Stimulated activated CD4-positive, alpha-beta T cell treated with anti-CD3 and anti-CD28 coated beads, Interleukin-2, amount 100 ng/mL, for 48 hours (primary cell): ENCODE measurements around the gene PLPPR5.
A peak's percentile ranks its signal among the peaks of the same experiment; 100 is the strongest.
"Not testable (repeated sequence)": the region's sequence is repeated elsewhere in the genome, so short reads cannot be mapped to it uniquely, and the experiment has no call there.

Source experiments
- DNase-seq, 2 donors: peaks; one replicate each; pipeline ENCODE4 v3.0.0-alpha.2; 2020

PLPPR5 gene

GRCh38 chr1:98908980-98909379 is 95.7 kb downstream of the PLPPR5 start:
- DNase-seq, result no peak

DNA sequence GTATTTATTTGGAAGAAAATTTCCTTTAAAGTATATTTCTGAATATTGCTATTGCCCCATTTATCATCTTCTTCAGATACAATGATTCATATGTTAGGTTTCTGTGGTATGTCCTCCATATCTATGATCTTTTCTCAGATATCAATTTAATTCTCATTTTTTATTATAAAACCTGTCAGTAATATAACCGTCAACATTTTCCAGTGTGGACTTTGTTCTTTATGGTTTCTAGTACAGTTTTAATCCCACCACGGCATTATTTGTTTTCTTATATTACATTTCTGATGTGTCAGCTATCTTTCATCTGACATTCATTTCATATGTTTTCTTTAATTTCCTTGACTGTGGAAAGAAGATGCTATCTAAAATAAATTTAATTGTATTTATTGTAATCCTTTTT is 97.9 kb downstream of the PLPPR5 start:
- no peak for DNase-seq

DNA sequence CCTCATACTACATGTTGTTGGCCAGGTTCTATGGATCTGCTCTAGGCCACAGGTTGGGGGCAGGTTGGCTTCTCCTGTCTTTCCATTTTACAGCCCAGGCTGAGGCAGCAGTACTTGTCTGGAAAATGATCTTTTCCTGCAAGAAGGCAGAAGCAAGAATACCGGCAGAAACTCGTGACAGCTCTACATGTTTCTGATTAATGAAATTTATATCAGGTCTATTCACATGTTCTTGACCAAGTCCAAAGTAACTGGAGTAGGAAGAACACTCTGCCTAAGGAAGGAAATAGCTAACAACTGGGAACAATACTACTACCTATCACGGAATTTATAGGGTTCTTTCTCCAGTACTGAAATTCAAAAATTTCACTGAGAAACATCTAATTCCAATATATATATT is 98.3 kb downstream of the PLPPR5 start:
- DNase-seq, result no peak

DNA sequence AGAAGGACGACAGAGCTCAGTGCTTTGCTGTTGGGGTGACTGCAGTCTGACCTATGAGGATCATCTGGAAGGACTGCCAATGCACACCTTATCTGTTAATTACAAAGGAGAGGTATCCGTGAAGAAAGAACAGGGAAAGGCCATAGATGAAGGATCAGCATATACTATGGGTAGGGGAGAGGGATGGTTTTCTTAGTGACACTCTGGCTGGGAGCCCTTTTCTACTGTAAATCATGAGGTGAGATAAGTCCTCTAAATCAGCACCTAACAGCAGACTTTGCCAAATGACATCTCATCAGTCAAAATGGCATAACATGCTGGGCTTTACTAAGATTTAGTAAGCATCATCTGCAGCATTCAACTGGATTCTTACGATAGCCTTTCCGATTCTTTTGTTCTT is 100.0 kb downstream of the PLPPR5 start:
- DNase-seq, result no peak

DNA sequence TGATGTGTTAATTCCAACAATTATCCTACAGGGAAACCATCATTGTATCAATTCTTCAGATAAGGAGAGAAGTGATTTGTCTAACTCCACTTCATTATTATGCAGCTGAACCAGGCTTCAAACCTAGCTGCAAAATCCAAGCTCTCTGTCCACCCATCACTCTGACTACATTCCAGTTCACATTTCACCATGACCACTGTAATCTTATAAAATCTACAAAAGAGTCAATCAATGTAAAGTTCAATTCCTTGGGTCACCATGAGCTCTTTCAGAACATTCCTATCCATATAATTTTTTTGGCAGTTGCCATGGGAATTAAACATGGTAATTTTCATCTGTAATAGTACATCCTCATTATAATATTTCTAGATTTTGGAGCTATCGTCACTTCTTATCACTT is 100.9 kb downstream of the PLPPR5 start:
- DNase-seq, result no peak

GRCh38 chr1:98903261-98903660 is 101.4 kb downstream of the PLPPR5 start:
- DNase-seq, result no peak

GRCh38 chr1:98898940-98899339 is 105.7 kb downstream of the PLPPR5 start:
- DNase-seq, result no peak

DNA sequence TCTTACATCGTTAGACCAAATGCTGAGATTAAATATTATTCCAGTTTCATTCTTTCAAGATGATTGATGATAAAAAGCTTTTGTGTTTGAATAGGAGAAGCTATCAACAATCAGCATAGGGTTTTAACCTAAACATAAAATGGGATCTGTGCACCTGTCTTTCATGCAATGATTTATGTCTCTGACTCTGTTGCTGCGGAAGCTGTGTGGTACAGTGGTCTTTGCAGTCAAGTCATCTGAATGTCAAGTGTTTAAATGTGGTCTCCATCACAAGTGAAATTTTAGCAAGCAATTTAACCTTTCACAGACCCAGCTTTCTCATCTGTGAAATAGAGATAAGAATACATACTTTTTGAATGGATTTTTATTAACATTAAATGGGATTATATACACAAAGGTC is 107.2 kb downstream of the PLPPR5 start:
- DNase-seq, result no peak

GRCh38 chr1:98896711-98897445 is 107.8 kb downstream of the PLPPR5 start:
- no peak for DNase-seq

GRCh38 chr1:98893371-98893770 is 111.3 kb downstream of the PLPPR5 start:
- no peak for DNase-seq

- no peak for DNase-seq
These were observed 115.8 kb downstream of the PLPPR5 start for GRCh38 chr1:98888869-98889268.

DNA sequence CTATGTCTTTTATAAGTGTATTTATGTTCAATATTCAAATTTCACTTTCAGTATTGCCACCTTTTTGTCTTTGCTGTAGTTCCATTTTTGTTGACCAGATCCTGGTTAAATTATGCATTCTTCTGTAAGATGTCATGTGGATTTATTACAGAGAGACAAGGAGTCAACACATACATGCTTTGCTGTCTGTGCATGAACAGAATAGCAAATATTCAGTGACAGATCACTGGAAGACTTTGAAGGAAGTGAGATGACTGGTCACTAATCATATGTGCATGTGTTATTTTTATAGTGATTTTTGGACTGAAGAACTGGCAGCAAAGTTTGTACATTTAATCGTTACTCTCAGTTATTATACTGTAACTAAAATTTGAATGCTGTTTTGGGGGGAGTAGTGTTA is 117.2 kb downstream of the PLPPR5 start:
- no peak for DNase-seq

DNA sequence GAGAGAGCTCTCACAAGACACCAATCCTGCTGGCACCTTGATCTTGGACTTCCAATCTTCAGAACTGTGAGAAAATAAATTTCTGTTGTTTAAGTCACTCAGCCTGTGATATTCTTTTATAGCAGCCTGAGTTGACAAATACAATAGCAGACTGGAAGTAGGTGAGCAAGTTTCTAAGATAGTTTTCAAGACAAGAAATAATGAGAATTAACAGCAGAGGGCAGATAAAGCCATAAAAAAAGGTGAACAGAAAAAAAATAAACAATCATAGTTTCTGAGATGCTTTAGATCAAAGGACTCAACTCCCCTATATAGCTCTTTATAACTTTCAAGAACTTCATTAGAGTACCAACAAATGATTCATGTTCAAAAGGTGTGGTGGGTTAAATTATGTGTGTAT is 119.8 kb downstream of the PLPPR5 start:
- no peak for DNase-seq

- no peak for DNase-seq
These were observed 122.8 kb downstream of the PLPPR5 start for GRCh38 chr1:98881901-98882300.

DNA sequence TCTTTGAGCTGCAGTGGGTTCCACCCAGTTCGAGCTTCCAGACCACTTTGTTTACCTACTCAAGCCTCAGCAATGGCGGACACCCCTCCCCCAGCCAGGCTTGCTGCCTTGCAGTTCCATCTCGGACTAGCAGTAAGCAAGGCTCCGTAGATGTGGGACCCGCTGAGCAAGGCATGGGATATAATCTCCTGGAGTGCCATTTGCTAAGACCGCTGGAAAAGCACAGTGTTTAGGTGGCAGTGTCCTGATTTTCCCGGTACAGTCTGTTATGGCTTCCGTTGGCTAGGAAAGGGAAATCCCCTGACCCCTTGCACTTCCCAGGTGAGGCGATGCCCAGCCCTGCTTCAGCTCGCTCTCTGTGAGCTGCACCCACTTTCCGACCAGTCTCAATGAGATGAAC is 123.4 kb downstream of the PLPPR5 start:
- DNase-seq, result not testable (repeated sequence)

GRCh38 chr1:98874828-98875227 is 129.8 kb downstream of the PLPPR5 start:
- DNase-seq, result no peak

DNA sequence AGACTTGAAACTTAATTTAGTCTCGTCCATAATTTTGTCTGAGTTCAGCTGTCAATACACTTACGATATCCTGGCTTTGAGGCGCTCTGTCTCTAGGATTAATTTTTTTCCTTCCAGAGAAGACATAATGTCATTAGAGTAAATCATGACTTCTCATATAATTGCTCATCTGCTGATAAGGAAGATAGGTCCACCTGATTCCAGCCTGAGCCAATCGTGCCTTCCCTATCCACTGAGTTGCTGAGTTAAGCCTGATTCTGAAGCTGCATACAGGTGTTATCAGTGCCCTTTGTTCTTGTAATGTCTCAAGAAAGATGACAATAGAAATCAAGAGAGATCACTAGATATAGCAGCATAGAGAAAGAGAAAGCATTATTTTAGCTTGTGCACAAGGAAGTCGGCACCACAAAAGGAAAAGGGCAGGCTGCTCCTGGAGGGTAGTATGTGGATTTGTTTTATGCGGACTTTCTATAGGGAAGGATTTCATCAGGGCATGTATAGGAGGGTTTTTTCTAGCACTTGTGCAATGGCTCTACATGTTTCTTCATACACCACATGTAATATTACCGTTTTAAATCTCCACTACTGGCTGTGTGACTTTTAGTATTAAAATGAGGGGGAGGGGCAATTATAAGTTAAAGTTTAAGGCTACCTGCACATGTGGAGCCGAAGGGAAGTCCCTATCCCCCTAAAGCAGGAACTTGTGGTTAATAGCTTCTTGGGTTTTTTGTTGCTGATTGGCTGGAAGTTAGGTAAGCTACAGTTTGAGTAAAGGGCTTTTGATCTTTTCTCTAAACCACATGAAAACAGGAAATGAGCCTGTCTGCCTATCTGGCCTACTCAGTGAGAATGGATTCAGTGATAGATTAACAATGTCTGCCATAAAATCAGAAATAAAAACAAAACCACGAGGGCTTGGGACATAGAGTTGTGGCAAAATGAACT is 133.4 kb downstream of the PLPPR5 start:
- peak; percentile 7 to 10 for DNase-seq

DNA sequence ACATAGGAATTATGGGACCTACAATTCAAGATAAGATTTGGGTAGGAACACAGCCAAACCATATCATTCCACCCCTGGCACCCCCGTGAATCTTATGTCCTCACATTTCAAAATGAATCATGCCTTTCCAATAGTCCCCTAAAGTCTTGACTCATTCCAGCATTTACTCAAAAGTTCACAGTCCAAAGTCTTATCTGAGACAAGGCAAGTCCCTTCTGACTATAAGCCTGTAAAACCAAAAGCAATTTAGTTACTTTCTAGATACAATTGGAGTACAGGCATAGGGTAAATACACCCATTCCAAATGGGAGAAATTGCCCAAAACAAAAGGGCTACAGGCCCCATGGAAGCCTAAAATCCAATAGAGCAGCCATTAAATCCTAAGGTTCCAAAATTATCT is 138.9 kb downstream of the PLPPR5 start:
- DNase-seq, result no peak

DNA sequence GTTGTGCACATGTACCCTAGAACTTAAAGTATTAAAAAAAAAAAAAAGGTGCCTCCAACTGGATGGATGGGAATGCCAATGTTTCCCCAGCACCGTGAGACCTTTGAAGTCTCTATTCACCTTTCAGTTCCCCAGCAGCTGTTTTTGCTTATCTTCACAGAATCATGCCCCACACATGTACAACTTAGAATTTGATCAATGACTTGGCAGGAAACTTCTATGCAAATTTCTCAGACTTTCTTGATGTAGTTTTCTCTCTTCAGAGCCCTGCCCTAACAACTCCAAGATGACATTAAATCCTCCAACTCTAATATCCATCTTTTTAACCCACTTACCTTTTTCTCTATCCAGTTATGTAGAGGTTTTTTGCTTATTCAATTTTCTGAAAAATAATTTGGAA is 144.3 kb downstream of the PLPPR5 start:
- DNase-seq, result no peak

DNA sequence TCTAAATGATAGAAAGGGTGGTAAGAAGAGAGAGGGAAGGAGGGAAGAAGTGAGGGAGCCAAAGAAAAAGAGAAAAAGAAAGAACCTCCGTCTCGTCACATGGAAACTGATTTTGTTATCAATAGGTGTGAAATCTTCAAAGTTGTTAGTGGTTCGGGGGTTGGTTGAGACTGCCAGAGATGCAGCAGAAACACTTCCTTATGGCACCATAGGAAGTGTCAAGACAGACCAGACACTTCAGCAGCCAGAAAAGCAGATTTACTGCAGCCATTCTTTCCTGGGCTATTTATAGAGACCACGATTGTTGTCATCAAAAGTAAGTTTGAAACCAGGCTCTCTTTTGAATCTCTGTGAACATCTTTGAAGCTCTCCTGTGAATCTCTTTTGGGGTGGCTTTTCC is 150.5 kb downstream of the PLPPR5 start:
- DNase-seq, result no peak

GRCh38 chr1:98849969-98850636 is 154.6 kb downstream of the PLPPR5 start:
- DNase-seq, result no peak

GRCh38 chr1:98842241-98842640 is 162.4 kb downstream of the PLPPR5 start:
- no peak for DNase-seq
